Measurements from ENCODE around the gene ATP2B3. TPM values are rescaled to one million over a fixed set of nuclear protein-coding genes. Genes with fewer than 3 reads are reported as not detected.

The ATP2B3 gene
- total RNA-seq, 1 experiment from 2014 or later, result 0.35 TPM

GRCh38 chrX:153523269-153523668 is 5.8 kb downstream of the ATP2B3 start:
- no peak overlapping the region for H4K8ac ChIP-seq (replicated peaks; ENCODE audit: insufficient read length, low read depth, low read length)
- H3K18ac ChIP-seq (ENCODE audit: insufficient read length, low read depth, low read length), result no peak overlapping the region
- peaks cover 2% of the 10 kb centered on the region for H3K23me2 ChIP-seq (ENCODE audit: insufficient read length, low read depth, low read length, poor library complexity, severe bottlenecking)
- no peak for DNase-seq
- Mint-ChIP-seq H3K4me3 (no peak overlapping the region), H3K27me3 (ENCODE audit: low read depth) (peaks cover 43% of the 10 kb centered on the region), H3K27ac (no peak overlapping the region), H3K36me3 (ENCODE audit: insufficient read depth in 1 of 3, low read depth in 3 of 3) (peaks cover 0 to 9% (median 5%) of the 10 kb centered on the region in 3 experiments; a peak in 4 of 7 replicates), H3K4me1 (0 out of 4 replicates have a peak, but pooled peaks cover 0 to 3% of the 10 kb centered on the region in 2 experiments), H3K9me3 (peaks cover 65 to 66% of the 10 kb centered on the region in 2 experiments)
- no peak overlapping the region for H2BK5ac ChIP-seq (ENCODE audit: insufficient read length, low read length)
- no peak overlapping the region for H2BK20ac ChIP-seq (ENCODE audit: low read depth, low read length, poor library complexity, severe bottlenecking)
- H2AK5ac ChIP-seq (ENCODE audit: insufficient read length, low read length), result no peak overlapping the region
- H3T11ph ChIP-seq (ENCODE audit: low read length), result no peak overlapping the region
- H3K9ac ChIP-seq (ENCODE audit: extremely low read depth, insufficient read length, low read length), result no peak overlapping the region
- no CpG with 5 or more reads among the region's 7 CpGs for WGBS (ENCODE audit: extremely low coverage, insufficient read length, low lambda C conversion rate)
- H3K79me2 ChIP-seq (ENCODE audit: insufficient read depth, low read length), result no peaks in the 10 kb centered on the region
- TF ChIP-seq CTCF (conservative IDR thresholded peaks at IDR 0.05), result no peak
- no peak overlapping the region for H3K27ac ChIP-seq (ENCODE audit: insufficient read length, low read depth, low read length)
- H3K56ac ChIP-seq (ENCODE audit: insufficient read length, low read depth, low read length), result no peak overlapping the region
- H3K4me1 ChIP-seq (ENCODE audit: insufficient read depth, low read length), result no peaks in the 10 kb centered on the region
- H3K23ac ChIP-seq (ENCODE audit: insufficient read length, low read depth, low read length), result no peak overlapping the region
- no peaks in the 10 kb centered on the region for H4K20me1 ChIP-seq (ENCODE audit: control insufficient read depth, insufficient read depth, insufficient read length)
- no peak overlapping the region for H3K4me2 ChIP-seq (ENCODE audit: insufficient read depth, insufficient read length, low read length)
- H2AFZ ChIP-seq (ENCODE audit: low read length), result no peak overlapping the region
- peaks cover 10% of the 10 kb centered on the region; the same call in 1 of the 2 replicates for H3K27me3 ChIP-seq (ENCODE audit: insufficient read depth, low read length)
- no peak overlapping the region for H3K14ac ChIP-seq (ENCODE audit: insufficient read depth, low read length)
- peaks cover 57% of the 10 kb centered on the region for H3K9me3 ChIP-seq (ENCODE audit: control insufficient read depth, low read depth, low read length)
- no peak overlapping the region for H2BK15ac ChIP-seq (ENCODE audit: low read depth, low read length)
- no peak overlapping the region for H4K91ac ChIP-seq (ENCODE audit: insufficient read length, low read depth, low read length)
- H4K5ac ChIP-seq (ENCODE audit: insufficient read length, low read depth, low read length), result no peak overlapping the region
- H2BK120ac ChIP-seq (ENCODE audit: low read depth, low read length, poor library complexity, severe bottlenecking), result no peak overlapping the region
- no peaks in the 10 kb centered on the region for H3K79me1 ChIP-seq (ENCODE audit: insufficient read depth, low read depth, low read length, poor library complexity, severe bottlenecking)
- H3K4ac ChIP-seq (ENCODE audit: low read depth, low read length), result no peak overlapping the region
- no peak overlapping the region for H2BK12ac ChIP-seq (ENCODE audit: insufficient read length, low read depth, low read length)

Measured in H9 (cell line).